Naive B cell (primary cell): Measurements from ENCODE around the gene SEC61A2. TPM values are rescaled to one million over a fixed set of nuclear protein-coding genes. Genes with fewer than 3 reads are reported as not detected.
A peak's percentile ranks its signal among the peaks of the same experiment; 100 is the strongest.
"Not testable (repeated sequence)": the region's sequence is repeated elsewhere in the genome, so short reads cannot be mapped to it uniquely, and the experiment has no call there.

ENCODE experiments used
- ATAC-seq, 2 donors: fragments of 150-1000 bp; cut with Tn5 transposase; 2 replicates each; pipeline ENCODE4 v1.10.0; 2021; ENCODE audit warnings: low read depth in 2 of 2, mild to moderate bottlenecking in 2 of 2, moderate library complexity in 2 of 2
- DNase-seq: peaks from one replicate; pipeline ENCODE4 v3.0.0; 2022
- H3K27ac Mint-ChIP-seq, 6 donors: one replicate each; pipeline ENCODE4 v1.8.0; 2020 to 2022; ENCODE audit warnings: mild to moderate bottlenecking in 6 of 6, mixed read lengths in 6 of 6, moderate library complexity in 5 of 6, inconsistent platforms in 2 of 6
- H3K27me3 Mint-ChIP-seq, 3 donors: one replicate each; pipeline ENCODE4 v1.8.0; 2021 to 2022; ENCODE audit warnings: mixed read lengths in 3 of 3, mild to moderate bottlenecking in 1 of 3
- H3K36me3 Mint-ChIP-seq, 2 donors: one replicate each; pipeline ENCODE4 v1.8.0; 2020 to 2022; ENCODE audit warnings: mixed read lengths in 2 of 2, inconsistent platforms in 1 of 2, mild to moderate bottlenecking in 1 of 2
- H3K4me1 Mint-ChIP-seq, 3 donors: one replicate each; pipeline ENCODE4 v1.8.0; 2020 to 2022; ENCODE audit warnings: mixed read lengths in 3 of 3, inconsistent platforms in 1 of 3, mild to moderate bottlenecking in 1 of 3, moderate library complexity in 1 of 3
- H3K4me3 Mint-ChIP-seq, 8 donors: one replicate each; pipeline ENCODE4 v1.8.0; 2020 to 2022; ENCODE audit warnings: mild to moderate bottlenecking in 8 of 8, mixed read lengths in 8 of 8, moderate library complexity in 8 of 8, inconsistent platforms in 2 of 8
- H3K9me3 Mint-ChIP-seq, 7 donors: one replicate each; pipeline ENCODE4 v1.8.0; 2020 to 2022; ENCODE audit warnings: mixed read lengths in 7 of 7, mild to moderate bottlenecking in 5 of 7, inconsistent platforms in 2 of 7, moderate library complexity in 1 of 7
- polyA plus RNA-seq, 6 donors: library from polyadenylated mRNA; unstranded; fragments of 300-500 nt; fragmentation: Illumina TruSeq; gene quantifications; one replicate each; pipeline ENCODE4 v1.2.3, GENCODE V29; 2021; ENCODE audit warnings: low read depth in 6 of 6

The SEC61A2 gene
- polyA plus RNA-seq: 1 to 10 TPM in 4 of 6 donors, under 1 TPM in 1, not detected in 1; 0.95 to 4.2 (median 2.2) TPM

GRCh38 chr10:12129222-12130111 is at the start of gene SEC61A2:
SEC61A2 (plus strand) TSS chr10:12129677; CDS start chr10:12129788, 111 bp downstream.
- Mint-ChIP-seq H3K4me1 (peaks cover 14 to 23% (median 19%) of the 10 kb centered on the region in 3 donors), H3K27ac (peak within 1 kb of the TSS; percentile 91 to 96 (median 94)), H3K4me3 (peak within 1 kb of the TSS; percentile 86 to 97 (median 92)), H3K9me3 (no peaks in the 10 kb centered on the region), H3K36me3 (peaks cover 0 to 4% of the 10 kb centered on the region in 2 donors), H3K27me3 (no peaks in the 10 kb centered on the region)
- ATAC-seq (peak; percentile 84 to 87), DNase-seq (peak; percentile 99)

DNA sequence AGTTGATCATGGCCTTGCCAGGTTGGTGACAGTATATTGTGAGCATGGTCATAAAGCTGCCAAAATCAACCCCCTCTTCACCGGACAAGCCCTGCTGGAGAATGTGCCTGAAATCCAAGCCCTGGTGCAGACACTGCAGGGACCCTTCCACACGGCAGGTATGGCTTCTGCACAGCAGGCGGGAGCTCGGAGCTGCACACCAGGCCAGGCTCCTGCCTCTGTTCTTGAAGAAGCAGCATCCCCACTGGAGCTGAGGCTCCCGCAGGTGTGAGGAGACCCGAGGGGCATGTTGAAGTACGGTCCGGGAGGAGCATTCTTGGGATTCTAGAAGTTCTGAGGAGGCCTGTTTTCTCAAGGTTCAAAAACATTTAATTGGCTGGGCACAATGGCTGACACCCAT is 48.0 kb upstream of the SEC61A2 start:
- ATAC-seq (no peak), DNase-seq (no peak)
- Mint-ChIP-seq H3K4me1 (peaks cover 18 to 31% (median 28%) of the 10 kb centered on the region in 3 donors), H3K27me3 (no peaks in the 10 kb centered on the region), H3K36me3 (no peaks in the 10 kb centered on the region), H3K9me3 (no peaks in the 10 kb centered on the region), H3K4me3 (no peak overlapping the region), H3K27ac (peak overlapping the region in 2 of 6 donors; percentile 32 to 71)

DNA sequence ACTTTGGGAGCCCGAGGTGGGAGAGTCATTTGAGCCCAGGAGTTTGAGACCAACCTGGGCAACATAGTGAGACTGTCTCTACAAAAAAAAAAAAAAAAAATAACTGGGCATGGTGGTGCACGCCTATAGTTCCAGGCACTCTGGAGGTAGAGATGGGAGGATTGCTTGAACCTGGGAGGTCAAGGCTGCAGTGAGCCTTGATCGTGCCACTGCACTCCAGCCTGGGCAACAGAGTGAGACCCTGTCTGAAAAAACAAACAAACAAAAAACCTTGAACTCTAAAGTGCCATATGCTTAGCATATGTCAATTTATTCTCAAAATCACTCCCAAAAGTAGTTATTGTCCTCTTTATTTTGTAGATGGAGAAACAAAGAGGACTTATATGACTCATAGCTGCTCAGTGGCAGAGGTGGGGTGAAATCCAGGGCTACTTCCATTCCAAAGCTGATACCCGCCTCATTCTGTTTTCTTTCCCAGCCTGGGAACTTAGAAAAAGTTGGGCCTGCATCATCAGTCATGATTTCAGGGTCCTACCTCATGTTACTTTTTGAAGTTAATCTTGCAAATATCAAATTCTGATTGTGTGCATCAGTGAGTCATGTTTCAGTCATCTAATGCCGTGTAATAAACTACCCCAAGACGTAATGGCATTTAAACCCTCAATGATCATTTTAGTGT is 47.5 kb upstream of the SEC61A2 start:
- H3K4me3 Mint-ChIP-seq: no peak overlapping the region
- H3K9me3 Mint-ChIP-seq: no peaks in the 10 kb centered on the region
- H3K4me1 Mint-ChIP-seq: peaks cover 18 to 31% (median 28%) of the 10 kb centered on the region in 3 donors
- H3K27me3 Mint-ChIP-seq: no peaks in the 10 kb centered on the region
- ATAC-seq: no peak
- H3K36me3 Mint-ChIP-seq: peaks cover 0 to 1% of the 10 kb centered on the region in 2 donors
- H3K27ac Mint-ChIP-seq: peak overlapping the region in 3 of 6 donors; percentile 15 to 78 (median 47)
- no peak for DNase-seq

DNA sequence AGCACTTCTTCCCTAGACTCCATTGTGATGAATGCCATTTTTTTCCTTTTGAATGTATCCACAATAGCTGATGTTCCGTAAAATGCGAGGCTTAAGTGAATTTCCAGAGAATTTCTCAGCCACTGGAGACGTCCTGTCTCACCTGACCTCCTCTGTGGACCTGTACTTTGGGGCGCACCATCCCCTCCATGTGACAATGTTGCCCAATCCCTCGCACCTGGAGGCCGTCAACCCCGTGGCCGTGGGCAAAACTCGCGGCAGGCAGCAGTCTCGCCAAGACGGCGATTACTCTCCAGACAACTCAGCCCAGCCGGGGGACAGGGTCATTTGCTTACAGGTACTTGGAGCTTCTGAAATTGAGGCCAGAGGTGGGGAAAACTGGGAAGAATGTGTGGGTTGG is 40.6 kb upstream of the SEC61A2 start:
- ATAC-seq (no peak), DNase-seq (no peak)
- H3K27ac Mint-ChIP-seq: peak overlapping the region in 4 of 6 donors; percentile 44 to 78 (median 58)
- H3K4me3 Mint-ChIP-seq: peak overlapping the region in 1 of 8 donors; percentile 15
- H3K27me3 Mint-ChIP-seq: no peaks in the 10 kb centered on the region
- peaks cover 0 to 2% (median 0%) of the 10 kb centered on the region in 7 donors for H3K9me3 Mint-ChIP-seq
- H3K4me1 Mint-ChIP-seq: peaks cover 0 to 6% (median 4%) of the 10 kb centered on the region in 3 donors
- peaks cover 17 to 19% of the 10 kb centered on the region in 2 donors for H3K36me3 Mint-ChIP-seq

DNA sequence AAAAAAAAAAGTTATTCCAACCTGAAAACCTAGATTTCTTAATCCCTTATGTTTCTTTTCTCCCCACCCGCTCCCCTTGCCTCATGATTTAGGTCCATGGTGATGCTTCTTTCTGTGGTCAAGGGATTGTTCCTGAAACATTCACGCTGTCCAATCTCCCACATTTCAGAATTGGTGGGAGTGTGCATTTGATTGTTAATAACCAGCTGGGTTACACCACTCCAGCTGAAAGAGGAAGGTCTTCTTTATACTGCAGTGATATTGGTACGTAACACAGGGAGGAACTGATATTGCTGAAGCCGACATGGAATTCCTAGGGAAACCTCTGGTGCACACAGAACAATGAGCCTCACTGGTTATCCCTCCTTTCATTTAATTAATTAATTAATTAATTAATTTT is 38.1 kb upstream of the SEC61A2 start:
- Mint-ChIP-seq H3K36me3 (peaks cover 17 to 19% of the 10 kb centered on the region in 2 donors), H3K9me3 (peaks cover 0 to 2% (median 0%) of the 10 kb centered on the region in 7 donors), H3K27me3 (no peaks in the 10 kb centered on the region), H3K4me3 (no peak overlapping the region), H3K4me1 (peaks cover 0 to 6% (median 4%) of the 10 kb centered on the region in 3 donors), H3K27ac (no peak overlapping the region)
- ATAC-seq (no peak), DNase-seq (no peak)

DNA sequence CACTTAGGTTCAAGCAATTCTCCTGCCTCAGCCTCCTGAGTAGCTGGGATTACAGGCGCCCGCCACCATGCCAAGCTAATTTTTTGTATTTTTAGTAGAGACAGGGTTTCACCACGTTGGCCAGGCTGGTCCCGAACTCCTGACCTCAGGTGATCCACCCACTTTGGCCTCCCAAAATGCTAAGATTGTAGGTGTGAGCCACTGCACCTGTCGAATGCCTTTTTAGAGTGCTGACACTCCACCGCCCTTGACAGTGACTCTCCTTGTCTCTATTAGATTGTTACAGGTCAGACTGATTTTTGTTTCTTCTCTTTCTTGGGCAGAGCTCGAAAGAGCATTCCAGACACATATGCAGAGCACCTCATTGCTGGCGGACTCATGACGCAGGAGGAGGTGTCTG is 32.1 kb upstream of the SEC61A2 start:
- not testable (repeated sequence) for H3K27me3 Mint-ChIP-seq, ATAC-seq, DNase-seq, H3K27ac Mint-ChIP-seq, H3K9me3 Mint-ChIP-seq, H3K4me1 Mint-ChIP-seq, H3K4me3 Mint-ChIP-seq
- peaks cover 12 to 23% of the 10 kb centered on the region in 2 donors for H3K36me3 Mint-ChIP-seq

DNA sequence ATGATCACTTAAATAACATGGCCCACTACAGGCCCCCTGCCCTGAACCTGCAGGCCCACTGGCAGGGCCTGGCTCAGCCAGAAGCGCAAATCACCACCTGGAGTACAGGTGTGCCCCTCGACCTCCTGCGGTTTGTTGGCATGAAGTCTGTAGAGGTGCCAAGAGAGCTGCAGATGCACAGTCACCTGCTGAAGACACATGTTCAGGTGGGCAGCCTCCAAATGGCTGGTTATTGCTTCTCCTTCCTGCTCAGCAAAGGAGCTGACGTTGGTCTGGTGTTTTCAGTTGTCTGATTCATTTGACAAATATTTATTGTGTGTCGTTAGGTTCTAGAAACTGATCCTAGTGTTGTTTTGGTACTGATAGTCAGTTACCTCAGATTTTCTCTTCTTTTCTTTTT is 31.7 kb upstream of the SEC61A2 start:
- DNase-seq: no peak
- Mint-ChIP-seq H3K27me3 (no peaks in the 10 kb centered on the region), H3K9me3 (no peaks in the 10 kb centered on the region), H3K4me3 (no peak overlapping the region), H3K27ac (no peak overlapping the region), H3K36me3 (peaks cover 8 to 23% of the 10 kb centered on the region in 2 donors), H3K4me1 (no peaks in the 10 kb centered on the region)
- no peak for ATAC-seq

GRCh38 chr10:12098966-12099365 is 30.5 kb upstream of the SEC61A2 start:
- peaks cover 8 to 30% of the 10 kb centered on the region in 2 donors for H3K36me3 Mint-ChIP-seq
- no peaks in the 10 kb centered on the region for H3K9me3 Mint-ChIP-seq
- DNase-seq (no peak), ATAC-seq (no peak)
- peak overlapping the region in 3 of 6 donors; percentile 67 to 73 (median 70) for H3K27ac Mint-ChIP-seq
- H3K4me1 Mint-ChIP-seq: no peaks in the 10 kb centered on the region
- no peaks in the 10 kb centered on the region for H3K27me3 Mint-ChIP-seq
- H3K4me3 Mint-ChIP-seq: no peak overlapping the region

GRCh38 chr10:12103802-12104201 is 25.7 kb upstream of the SEC61A2 start:
- Mint-ChIP-seq H3K27me3 (no peaks in the 10 kb centered on the region), H3K36me3 (peaks cover 17 to 19% of the 10 kb centered on the region in 2 donors), H3K4me1 (no peaks in the 10 kb centered on the region), H3K27ac (peak overlapping the region in 1 of 6 donors; percentile 77), H3K4me3 (peak overlapping the region in 1 of 8 donors; percentile 63), H3K9me3 (no peaks in the 10 kb centered on the region)
- no peak for DNase-seq
- no peak for ATAC-seq

DNA sequence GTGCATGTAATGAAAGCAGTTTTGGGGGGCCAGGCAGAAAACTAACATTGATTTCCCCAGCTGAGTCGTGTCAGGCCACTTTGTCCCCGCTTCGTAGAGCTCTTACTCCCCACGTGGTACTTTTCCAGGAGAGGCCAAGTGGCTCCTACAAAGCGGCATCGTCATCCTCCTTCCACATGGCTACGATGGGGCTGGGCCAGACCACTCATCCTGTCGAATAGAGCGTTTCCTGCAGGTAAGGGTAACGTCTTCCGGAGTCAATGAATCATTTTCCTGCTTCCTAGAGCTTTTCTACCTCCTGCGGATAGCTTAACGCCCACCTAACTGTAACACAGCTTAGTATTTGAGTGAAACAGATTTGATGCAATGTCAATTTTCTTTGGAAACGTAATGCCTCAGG is 21.7 kb upstream of the SEC61A2 start:
- Mint-ChIP-seq H3K4me3 (no peak overlapping the region), H3K27ac (peak overlapping the region in 2 of 6 donors; percentile 32 to 69), H3K36me3 (peaks cover 15 to 19% of the 10 kb centered on the region in 2 donors), H3K4me1 (peaks cover 16 to 17% (median 17%) of the 10 kb centered on the region in 3 donors), H3K27me3 (no peaks in the 10 kb centered on the region), H3K9me3 (no peaks in the 10 kb centered on the region)
- DNase-seq: no peak
- no peak for ATAC-seq

DNA sequence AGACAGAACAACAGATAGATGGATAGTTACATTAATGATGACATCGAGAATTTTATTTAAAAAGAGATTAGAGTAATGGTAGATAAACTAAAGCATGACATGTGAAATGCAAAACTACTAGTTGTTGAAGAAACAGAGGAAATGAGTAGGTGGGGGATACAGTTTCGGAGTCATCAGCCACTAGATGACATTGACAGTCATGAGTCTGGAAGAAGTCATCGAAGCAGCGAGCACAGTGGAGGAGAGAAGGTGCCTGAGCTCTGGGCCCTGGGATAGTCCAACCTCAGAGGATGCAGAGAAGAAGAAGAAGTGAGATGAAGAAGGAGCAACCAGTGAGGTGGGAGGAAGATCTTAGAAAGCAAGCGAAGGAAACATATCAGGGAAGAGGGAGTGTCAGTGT is 20.2 kb upstream of the SEC61A2 start:
- peak overlapping the region in 5 of 6 donors; percentile 14 to 66 (median 24) for H3K27ac Mint-ChIP-seq

DNA sequence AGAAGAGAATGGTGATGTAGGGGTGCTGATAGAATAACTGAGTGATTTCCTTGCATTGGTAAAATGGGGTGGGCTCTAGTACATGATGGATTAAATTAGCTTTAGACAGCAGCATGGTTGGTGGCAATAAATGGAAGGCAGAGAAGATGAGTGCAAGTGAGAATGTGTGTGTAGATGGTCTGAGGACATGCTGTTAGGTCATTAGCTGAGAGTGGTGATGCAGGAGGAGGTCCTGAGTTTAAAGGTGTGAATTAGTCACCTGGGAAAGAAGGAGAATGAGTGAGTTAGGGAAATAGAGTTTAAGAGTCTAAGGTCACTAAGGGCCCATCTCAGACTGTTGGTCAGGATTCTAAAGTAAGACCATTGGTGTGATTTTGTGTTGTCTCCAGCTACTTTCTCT is 17.9 kb upstream of the SEC61A2 start:
- ATAC-seq (no peak), DNase-seq (no peak)
- Mint-ChIP-seq H3K36me3 (peaks cover 6 to 10% of the 10 kb centered on the region in 2 donors), H3K9me3 (no peaks in the 10 kb centered on the region), H3K27me3 (no peaks in the 10 kb centered on the region), H3K27ac (peak overlapping the region in 4 of 6 donors; percentile 1 to 91 (median 37)), H3K4me1 (peaks cover 20 to 29% (median 23%) of the 10 kb centered on the region in 3 donors), H3K4me3 (peak overlapping the region in 2 of 8 donors; percentile 0 to 23)

More for the DNA sequence above, 20.2 kb upstream of the SEC61A2 start:
- H3K36me3 Mint-ChIP-seq: peaks cover 6 to 19% of the 10 kb centered on the region in 2 donors
- H3K4me1 Mint-ChIP-seq: peaks cover 20 to 25% (median 23%) of the 10 kb centered on the region in 3 donors
- no peaks in the 10 kb centered on the region for H3K27me3 Mint-ChIP-seq
- DNase-seq: no peak
- no peak overlapping the region for H3K4me3 Mint-ChIP-seq
- no peak for ATAC-seq
- H3K9me3 Mint-ChIP-seq: no peaks in the 10 kb centered on the region

DNA sequence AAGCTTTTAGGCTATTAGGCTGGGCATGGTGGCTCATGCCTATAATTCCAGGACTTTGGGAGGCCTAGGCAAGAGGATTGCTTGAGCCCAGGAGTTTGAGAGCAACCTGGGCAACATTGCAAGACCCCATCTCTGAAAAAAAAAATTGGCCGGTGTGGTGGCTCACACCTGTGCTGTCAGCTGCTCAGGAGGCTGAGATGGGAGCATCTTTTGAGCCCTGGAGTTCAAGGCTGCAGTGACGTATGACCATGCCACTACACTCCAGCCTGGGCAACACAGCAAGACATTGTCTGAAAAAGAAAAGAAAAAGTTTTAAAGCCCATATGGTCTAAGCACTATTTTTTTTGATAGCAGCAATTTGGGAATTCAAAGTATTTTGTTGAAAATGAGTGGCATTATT is 15.8 kb upstream of the SEC61A2 start:
- peaks cover 20 to 31% (median 23%) of the 10 kb centered on the region in 3 donors for H3K4me1 Mint-ChIP-seq
- H3K27me3 Mint-ChIP-seq: no peaks in the 10 kb centered on the region
- no peak overlapping the region for H3K4me3 Mint-ChIP-seq
- ATAC-seq (no peak), DNase-seq (no peak)
- H3K36me3 Mint-ChIP-seq: peaks cover 6 to 10% of the 10 kb centered on the region in 2 donors
- H3K27ac Mint-ChIP-seq: peak overlapping the region in 1 of 6 donors; percentile 90
- H3K9me3 Mint-ChIP-seq: no peaks in the 10 kb centered on the region
